Stimulated activated naive CD8-positive, alpha-beta T cell treated with anti-CD3 and anti-CD28 coated beads, Interleukin-15, Interleukin-2, amounts not matched to agents 100 ng/mL and 50 ng/mL, for 24 hours (primary cell): ENCODE data around the gene ZNF253.
"Not testable (repeated sequence)": the region's sequence is repeated elsewhere in the genome, so short reads cannot be mapped to it uniquely, and the experiment has no call there.

ENCODE experiments used
- H3K27ac Mint-ChIP-seq: one replicate; pipeline ENCODE4 v1.8.0; 2021; ENCODE audit warnings: mild to moderate bottlenecking, mixed read lengths
- H3K27me3 Mint-ChIP-seq: one replicate; pipeline ENCODE4 v1.8.0; 2021; ENCODE audit warnings: mixed read lengths
- H3K36me3 Mint-ChIP-seq: one replicate; pipeline ENCODE4 v1.8.0; 2021; ENCODE audit warnings: low read depth, mixed read lengths
- H3K4me1 Mint-ChIP-seq: one replicate; pipeline ENCODE4 v1.8.0; 2021; ENCODE audit warnings: low read depth, mixed read lengths
- H3K4me3 Mint-ChIP-seq: one replicate; pipeline ENCODE4 v1.8.0; 2021; ENCODE audit warnings: mild to moderate bottlenecking, mixed read lengths
- H3K9me3 Mint-ChIP-seq: one replicate; pipeline ENCODE4 v1.8.0; 2021; ENCODE audit warnings: mixed read lengths

Gene ZNF253

DNA sequence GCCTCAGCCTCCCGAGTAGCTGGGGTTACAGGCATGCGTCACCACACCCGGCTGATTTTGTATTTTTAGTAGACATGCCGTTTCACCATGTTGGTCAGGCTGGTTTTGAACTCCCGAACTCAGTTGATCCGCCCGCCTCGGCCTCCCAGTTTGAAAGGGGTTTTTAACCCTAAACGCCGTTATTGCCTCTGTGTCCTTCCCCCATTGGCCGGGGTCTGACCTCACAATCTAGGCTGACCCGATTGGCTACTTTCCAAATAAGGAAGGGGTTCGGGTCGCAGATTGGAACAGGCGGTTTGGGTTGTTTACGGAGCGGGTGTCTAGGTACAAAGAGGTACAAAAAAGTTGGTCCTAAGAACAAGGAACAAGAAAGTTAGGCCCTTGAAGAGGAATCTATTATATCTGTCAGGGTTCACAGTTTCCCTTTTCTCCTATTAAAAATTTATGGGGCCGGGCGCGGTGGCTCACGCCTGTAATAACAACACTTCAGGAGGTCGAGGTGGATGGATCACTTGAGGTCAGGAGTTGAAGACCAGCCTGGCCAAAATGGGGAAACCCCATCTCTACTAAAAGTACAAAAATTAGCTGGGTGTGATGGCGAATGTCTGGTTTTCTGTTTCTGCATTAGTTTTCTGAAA is 1.0 kb downstream of the ZNF253 start:
- H3K4me1 Mint-ChIP-seq, result peaks cover 33% of the 10 kb centered on the region
- peaks cover 9% of the 10 kb centered on the region for H3K36me3 Mint-ChIP-seq
- peak overlapping the region; percentile 99 for H3K4me3 Mint-ChIP-seq
- H3K27me3 Mint-ChIP-seq, result no peaks in the 10 kb centered on the region
- peak overlapping the region; percentile 98 for H3K27ac Mint-ChIP-seq
- H3K9me3 Mint-ChIP-seq, result peaks cover 4% of the 10 kb centered on the region

DNA sequence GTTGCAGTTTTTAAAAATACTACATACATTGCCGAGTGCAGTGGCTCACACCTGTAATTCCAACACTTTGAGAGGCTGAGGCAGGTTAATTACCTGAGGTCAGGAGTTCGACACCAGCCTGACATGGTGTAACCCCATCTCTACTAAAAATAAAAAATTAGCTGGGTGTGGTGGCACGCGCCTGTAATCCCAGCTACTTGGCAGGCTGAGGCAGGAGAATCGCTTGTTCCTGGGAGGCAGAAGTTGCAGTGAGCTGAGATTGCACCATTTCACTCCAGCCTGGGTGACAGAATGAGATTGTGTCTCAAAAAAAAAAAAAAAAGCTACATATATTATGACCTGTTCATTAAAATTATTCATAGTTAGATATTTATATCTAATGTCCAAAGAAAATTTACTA is 4.4 kb downstream of the ZNF253 start:
- not testable (repeated sequence) for H3K27me3 Mint-ChIP-seq, H3K4me3 Mint-ChIP-seq, H3K27ac Mint-ChIP-seq, H3K9me3 Mint-ChIP-seq
- Mint-ChIP-seq H3K36me3 (peaks cover 30% of the 10 kb centered on the region), H3K4me1 (peaks cover 51% of the 10 kb centered on the region)

DNA sequence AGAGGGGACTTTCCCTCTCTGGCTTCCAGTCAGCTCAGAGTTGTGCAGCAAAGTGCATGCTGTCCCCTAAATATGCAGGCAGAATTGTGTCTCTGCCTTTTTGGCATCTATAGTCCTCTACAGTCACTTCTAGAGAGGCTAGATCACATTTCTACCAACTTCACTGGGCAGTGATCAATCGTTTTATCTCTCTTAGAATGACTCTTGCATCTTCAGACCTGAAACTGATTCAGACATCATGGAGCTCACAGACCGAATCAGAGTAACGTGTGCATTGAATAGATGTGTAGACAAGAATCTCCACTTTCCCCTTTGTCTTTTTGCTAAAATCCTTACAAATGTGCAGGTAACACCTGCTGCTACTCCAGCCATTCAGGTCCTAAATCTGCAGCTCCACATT is 6.2 kb downstream of the ZNF253 start:
- Mint-ChIP-seq H3K4me3 (no peak overlapping the region), H3K9me3 (no peaks in the 10 kb centered on the region), H3K4me1 (peaks cover 57% of the 10 kb centered on the region), H3K36me3 (peaks cover 45% of the 10 kb centered on the region), H3K27me3 (no peaks in the 10 kb centered on the region), H3K27ac (peak overlapping the region; percentile 11)

DNA sequence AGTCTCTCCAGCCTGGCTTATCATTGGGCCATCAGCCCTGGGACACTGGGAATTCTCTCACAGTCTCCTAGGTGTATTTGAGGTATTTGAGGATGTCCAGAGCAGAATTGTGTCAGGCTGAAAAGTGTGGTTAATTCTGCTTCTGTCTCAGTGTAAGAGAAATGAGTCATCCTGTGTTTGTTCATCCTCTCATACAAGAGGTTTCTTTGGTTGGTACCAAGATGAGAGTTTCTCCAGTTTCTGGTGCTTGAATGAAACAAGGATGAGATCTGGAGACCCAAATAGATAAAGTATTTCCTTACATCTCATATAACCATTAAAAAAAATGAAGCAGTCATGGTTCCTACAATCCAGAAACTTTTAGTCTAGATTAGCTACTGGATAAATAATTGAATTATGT is 7.7 kb downstream of the ZNF253 start:
- no peaks in the 10 kb centered on the region for H3K27me3 Mint-ChIP-seq
- H3K27ac Mint-ChIP-seq, result no peak overlapping the region
- peaks cover 52% of the 10 kb centered on the region for H3K36me3 Mint-ChIP-seq
- H3K9me3 Mint-ChIP-seq, result peaks cover 5% of the 10 kb centered on the region
- H3K4me3 Mint-ChIP-seq, result no peak overlapping the region
- H3K4me1 Mint-ChIP-seq, result peaks cover 43% of the 10 kb centered on the region

DNA sequence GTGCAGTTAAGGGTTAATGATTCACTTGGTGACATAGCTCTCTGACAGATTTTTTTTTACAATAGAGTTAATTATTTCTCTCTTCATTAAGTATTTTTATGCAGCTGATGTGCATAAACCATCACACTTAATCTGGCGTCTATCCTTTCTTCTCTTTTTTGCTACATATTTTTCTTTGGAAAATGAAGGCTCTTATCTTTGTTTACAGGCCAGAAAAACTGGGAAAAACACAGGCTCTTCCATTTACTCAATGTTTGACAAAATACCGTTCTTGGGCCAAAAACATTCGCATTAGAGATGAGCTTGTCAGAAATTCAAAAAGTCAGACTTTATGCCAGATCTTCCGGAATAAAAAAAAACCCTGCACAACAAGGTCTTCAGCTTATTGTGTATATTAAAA is 12.0 kb downstream of the ZNF253 start:
- Mint-ChIP-seq H3K4me3 (no peak overlapping the region), H3K27me3 (no peaks in the 10 kb centered on the region), H3K9me3 (peaks cover 5% of the 10 kb centered on the region), H3K36me3 (peaks cover 79% of the 10 kb centered on the region), H3K27ac (no peak overlapping the region), H3K4me1 (peaks cover 17% of the 10 kb centered on the region)

DNA sequence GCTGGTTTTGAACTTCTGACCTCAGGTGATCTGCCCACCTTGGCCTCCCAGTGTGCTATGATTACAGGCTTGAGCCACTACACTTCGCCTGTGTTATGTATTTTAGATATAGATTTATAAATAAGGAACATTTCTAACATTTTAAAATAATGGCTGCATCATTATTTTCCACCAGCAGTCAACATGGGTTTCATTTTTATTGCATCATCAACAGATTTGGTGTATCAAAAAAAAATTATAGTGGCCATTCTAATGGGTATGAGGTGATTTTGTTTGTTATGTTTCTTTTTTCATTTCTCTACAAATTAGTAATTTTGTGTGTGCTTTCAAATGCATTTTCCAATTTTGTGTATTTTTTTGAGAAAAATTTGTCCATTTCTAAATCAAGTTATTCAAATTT is 18.9 kb downstream of the ZNF253 start:
- Mint-ChIP-seq H3K27me3 (no peaks in the 10 kb centered on the region), H3K4me3 (no peak overlapping the region), H3K27ac (no peak overlapping the region), H3K4me1 (no peaks in the 10 kb centered on the region), H3K36me3 (peaks cover 85% of the 10 kb centered on the region), H3K9me3 (peaks cover 19% of the 10 kb centered on the region)

DNA sequence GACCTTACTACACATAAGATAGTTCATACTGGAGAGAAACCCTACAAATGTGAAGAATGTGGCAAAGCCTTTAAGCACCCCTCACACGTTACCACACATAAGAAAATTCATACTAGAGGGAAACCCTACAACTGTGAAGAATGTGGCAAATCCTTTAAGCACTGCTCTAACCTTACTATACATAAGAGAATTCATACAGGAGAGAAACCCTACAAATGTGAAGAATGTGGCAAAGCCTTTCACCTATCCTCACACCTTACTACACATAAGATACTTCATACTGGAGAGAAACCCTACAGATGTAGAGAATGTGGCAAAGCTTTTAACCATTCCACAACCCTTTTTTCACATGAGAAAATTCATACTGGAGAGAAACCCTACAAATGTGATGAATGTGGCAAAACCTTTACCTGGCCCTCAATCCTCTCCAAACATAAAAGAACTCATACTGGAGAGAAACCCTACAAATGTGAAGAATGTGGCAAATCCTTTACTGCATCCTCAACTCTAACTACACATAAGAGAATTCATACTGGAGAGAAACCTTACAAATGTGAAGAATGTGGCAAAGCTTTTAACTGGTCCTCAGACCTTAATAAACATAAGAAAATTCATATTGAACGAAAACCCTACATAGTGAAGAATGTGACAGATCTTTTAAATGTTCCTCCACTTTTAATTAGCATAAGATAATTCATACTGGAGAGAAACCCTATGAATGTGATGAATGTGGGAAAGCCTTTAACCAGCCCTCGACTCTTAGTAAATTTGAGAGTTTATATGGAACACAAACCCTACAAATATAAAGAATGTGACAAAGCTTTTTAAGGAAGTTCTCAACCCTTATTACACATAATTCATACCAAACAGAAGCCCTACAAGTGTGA is 26.6 kb downstream of the ZNF253 start:
- Mint-ChIP-seq H3K36me3 (peaks cover 59% of the 10 kb centered on the region), H3K9me3 (peaks cover 52% of the 10 kb centered on the region)
- not testable (repeated sequence) for H3K27ac Mint-ChIP-seq, H3K27me3 Mint-ChIP-seq, H3K4me3 Mint-ChIP-seq, H3K4me1 Mint-ChIP-seq

- Mint-ChIP-seq H3K36me3 (peaks cover 47% of the 10 kb centered on the region), H3K9me3 (peaks cover 40% of the 10 kb centered on the region), H3K27me3 (no peaks in the 10 kb centered on the region), H3K4me1 (peaks cover 34% of the 10 kb centered on the region), H3K4me3 (peak overlapping the region; percentile 94), H3K27ac (peak overlapping the region; percentile 91)
Observed at GRCh38 chr19:19900139-19900728, 34.6 kb downstream of the ZNF253 start.

GRCh38 chr19:19900729-19901444 is 35.2 kb downstream of the ZNF253 start, which contains the start of gene ZNF93:
ZNF93 (plus strand) TSS chr19:19900946; CDS start chr19:19901089, 143 bp downstream.
- peaks cover 34% of the 10 kb centered on the region for H3K9me3 Mint-ChIP-seq
- H3K27ac Mint-ChIP-seq, result peak within 1 kb of the TSS; percentile 91
- peak within 1 kb of the TSS; percentile 94 for H3K4me3 Mint-ChIP-seq
- H3K4me1 Mint-ChIP-seq, result peaks cover 39% of the 10 kb centered on the region
- H3K27me3 Mint-ChIP-seq, result no peaks in the 10 kb centered on the region
- peaks cover 47% of the 10 kb centered on the region for H3K36me3 Mint-ChIP-seq

- H3K4me3 Mint-ChIP-seq, H3K27me3 Mint-ChIP-seq, H3K9me3 Mint-ChIP-seq, H3K27ac Mint-ChIP-seq: not testable (repeated sequence)
- peaks cover 61% of the 10 kb centered on the region for H3K36me3 Mint-ChIP-seq
- peaks cover 30% of the 10 kb centered on the region for H3K4me1 Mint-ChIP-seq
Observed at GRCh38 chr19:19907551-19907950, 41.9 kb downstream of the ZNF253 start.

DNA sequence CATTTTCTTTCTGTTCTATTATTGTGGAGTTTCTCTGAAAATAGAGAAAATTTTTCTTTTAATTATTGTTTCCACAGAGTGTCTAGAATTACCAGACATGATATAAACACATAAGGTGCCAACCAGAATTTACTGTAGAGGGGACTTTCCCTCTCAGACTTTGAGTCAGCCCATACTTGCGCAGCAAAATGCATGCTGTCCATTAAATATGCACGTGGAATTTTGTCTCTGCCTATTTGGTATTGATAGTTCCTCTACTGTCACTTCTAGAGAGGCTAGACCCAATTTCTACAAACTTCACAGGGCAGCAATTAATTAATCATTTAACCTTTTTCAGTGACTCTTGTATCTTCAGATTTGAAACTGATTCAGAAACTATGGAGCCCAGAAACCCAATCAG is 44.0 kb downstream of the ZNF253 start:
- H3K36me3 Mint-ChIP-seq, result peaks cover 68% of the 10 kb centered on the region
- peaks cover 19% of the 10 kb centered on the region for H3K4me1 Mint-ChIP-seq
- no peak overlapping the region for H3K4me3 Mint-ChIP-seq
- H3K27me3 Mint-ChIP-seq, result no peaks in the 10 kb centered on the region
- no peak overlapping the region for H3K27ac Mint-ChIP-seq
- no peaks in the 10 kb centered on the region for H3K9me3 Mint-ChIP-seq

DNA sequence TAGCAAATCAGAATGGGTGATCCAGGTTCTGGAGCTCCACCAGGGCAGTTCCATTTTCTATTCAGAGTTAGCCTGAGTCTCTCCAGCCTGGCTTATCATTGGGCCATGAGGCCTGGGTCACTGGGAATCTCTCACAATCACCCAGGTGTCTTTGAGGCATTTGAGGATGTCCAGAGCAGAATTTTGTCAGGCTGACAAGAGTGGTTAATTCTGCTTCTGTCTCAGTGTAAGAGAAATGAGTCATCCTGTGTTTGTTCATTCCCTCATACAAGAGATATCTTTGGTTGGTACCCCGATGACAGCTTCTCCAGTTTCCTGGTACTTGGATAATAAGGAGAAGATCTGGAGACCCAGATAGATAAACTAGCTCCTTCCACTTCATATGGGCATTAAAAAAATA is 45.5 kb downstream of the ZNF253 start:
- peaks cover 9% of the 10 kb centered on the region for H3K4me1 Mint-ChIP-seq
- no peaks in the 10 kb centered on the region for H3K9me3 Mint-ChIP-seq
- no peak overlapping the region for H3K4me3 Mint-ChIP-seq
- peaks cover 68% of the 10 kb centered on the region for H3K36me3 Mint-ChIP-seq
- H3K27me3 Mint-ChIP-seq, result no peaks in the 10 kb centered on the region
- no peak overlapping the region for H3K27ac Mint-ChIP-seq

GRCh38 chr19:19914596-19914995 is 48.9 kb downstream of the ZNF253 start:
- H3K36me3 Mint-ChIP-seq, result peaks cover 79% of the 10 kb centered on the region
- no peak overlapping the region for H3K27ac Mint-ChIP-seq
- H3K4me1 Mint-ChIP-seq, result peaks cover 5% of the 10 kb centered on the region
- no peaks in the 10 kb centered on the region for H3K9me3 Mint-ChIP-seq
- no peaks in the 10 kb centered on the region for H3K27me3 Mint-ChIP-seq
- no peak overlapping the region for H3K4me3 Mint-ChIP-seq

GRCh38 chr19:19930417-19930816 is 64.7 kb downstream of the ZNF253 start:
- Mint-ChIP-seq H3K36me3 (peaks cover 82% of the 10 kb centered on the region), H3K9me3 (peaks cover 35% of the 10 kb centered on the region)
- H3K4me1 Mint-ChIP-seq, H3K27ac Mint-ChIP-seq, H3K27me3 Mint-ChIP-seq, H3K4me3 Mint-ChIP-seq: not testable (repeated sequence)
